ENCODE results near the gene RASL10A.

Gene RASL10A

GRCh38 chr22:29299136-29299900, 16.2 kb downstream of the RASL10A start:
- H3K4me3 ChIP-seq (ENCODE audit: low read depth, low read length): no peak overlapping the region
- H3K9ac ChIP-seq (ENCODE audit: low read depth, low read length): no peak overlapping the region
- no peaks in the 10 kb centered on the region for H3K4me1 ChIP-seq (ENCODE audit: control insufficient read depth, insufficient read depth, low read length)
- H3K27me3 ChIP-seq (ENCODE audit: control insufficient read depth, insufficient read depth, low read length): no peaks in the 10 kb centered on the region
- no peaks in the 10 kb centered on the region for H3K9me3 ChIP-seq (ENCODE audit: control insufficient read depth, insufficient read depth, low read length)
- H3K36me3 ChIP-seq (ENCODE audit: control insufficient read depth, insufficient read depth, low read length): peaks cover 58% of the 10 kb centered on the region

GRCh38 chr22:29298641-29299040, 16.9 kb downstream of the RASL10A start:
- no peaks in the 10 kb centered on the region for H3K4me1 ChIP-seq (ENCODE audit: control insufficient read depth, insufficient read depth, low read length)
- no peak overlapping the region for H3K4me3 ChIP-seq (ENCODE audit: low read depth, low read length)
- peaks cover 64% of the 10 kb centered on the region for H3K36me3 ChIP-seq (ENCODE audit: control insufficient read depth, insufficient read depth, low read length)
- H3K27me3 ChIP-seq (ENCODE audit: control insufficient read depth, insufficient read depth, low read length): no peaks in the 10 kb centered on the region
- no peaks in the 10 kb centered on the region for H3K9me3 ChIP-seq (ENCODE audit: control insufficient read depth, insufficient read depth, low read length)
- H3K9ac ChIP-seq (ENCODE audit: low read depth, low read length): no peak overlapping the region

- Histone ChIP-seq H3K27me3 (ENCODE audit: control insufficient read depth, insufficient read depth, low read length) (no peaks in the 10 kb centered on the region), H3K36me3 (ENCODE audit: control insufficient read depth, insufficient read depth, low read length) (peaks cover 68% of the 10 kb centered on the region), H3K4me3 (ENCODE audit: low read depth, low read length) (no peak overlapping the region), H3K9me3 (ENCODE audit: control insufficient read depth, insufficient read depth, low read length) (no peaks in the 10 kb centered on the region), H3K4me1 (ENCODE audit: control insufficient read depth, insufficient read depth, low read length) (no peaks in the 10 kb centered on the region), H3K9ac (ENCODE audit: low read depth, low read length) (no peak overlapping the region)
Observed at GRCh38 chr22:29292379-29292778, 23.1 kb downstream of the RASL10A start.

- Histone ChIP-seq H3K4me1 (ENCODE audit: control insufficient read depth, insufficient read depth, low read length) (no peaks in the 10 kb centered on the region), H3K9ac (ENCODE audit: low read depth, low read length) (no peak overlapping the region), H3K4me3 (ENCODE audit: low read depth, low read length) (no peak overlapping the region), H3K36me3 (ENCODE audit: control insufficient read depth, insufficient read depth, low read length) (peaks cover 63% of the 10 kb centered on the region), H3K9me3 (ENCODE audit: control insufficient read depth, insufficient read depth, low read length) (no peaks in the 10 kb centered on the region), H3K27me3 (ENCODE audit: control insufficient read depth, insufficient read depth, low read length) (no peaks in the 10 kb centered on the region)
Observed at GRCh38 chr22:29291215-29291614, 24.3 kb downstream of the RASL10A start.

GRCh38 chr22:29290061-29290460, 25.4 kb downstream of the RASL10A start:
- no peak overlapping the region for H3K9ac ChIP-seq (ENCODE audit: low read depth, low read length)
- H3K27me3 ChIP-seq (ENCODE audit: control insufficient read depth, insufficient read depth, low read length): no peaks in the 10 kb centered on the region
- H3K4me3 ChIP-seq (ENCODE audit: low read depth, low read length): no peak overlapping the region
- H3K9me3 ChIP-seq (ENCODE audit: control insufficient read depth, insufficient read depth, low read length): no peaks in the 10 kb centered on the region
- H3K36me3 ChIP-seq (ENCODE audit: control insufficient read depth, insufficient read depth, low read length): peaks cover 55% of the 10 kb centered on the region
- no peaks in the 10 kb centered on the region for H3K4me1 ChIP-seq (ENCODE audit: control insufficient read depth, insufficient read depth, low read length)

- H3K36me3 ChIP-seq (ENCODE audit: control insufficient read depth, insufficient read depth, low read length): peaks cover 54% of the 10 kb centered on the region
- H3K9ac ChIP-seq (ENCODE audit: low read depth, low read length): no peak overlapping the region
Observed at GRCh38 chr22:29288837-29289236, 26.7 kb downstream of the RASL10A start.

DNA sequence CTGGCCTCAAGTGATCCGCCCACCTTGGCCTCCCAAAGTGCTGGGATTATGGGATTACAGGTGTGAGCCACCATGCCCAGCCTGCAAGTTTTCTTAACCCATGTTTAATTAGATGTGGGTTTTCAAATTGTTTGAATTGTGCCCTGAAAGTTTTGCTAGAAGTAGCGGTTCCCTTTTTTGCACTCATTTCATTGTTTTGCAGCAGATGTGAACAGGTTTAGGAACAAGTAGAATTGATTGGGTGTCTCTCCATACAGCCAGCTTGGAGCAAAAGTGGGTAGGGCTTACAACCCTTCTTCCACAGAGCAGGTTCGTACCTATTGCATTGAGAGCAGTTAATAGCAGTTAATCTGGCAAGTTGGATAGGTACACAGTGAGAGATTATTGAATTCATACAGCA, 31.3 kb downstream of the RASL10A start:
- no peaks in the 10 kb centered on the region for H3K9me3 ChIP-seq (ENCODE audit: control insufficient read depth, insufficient read depth, low read length)
- no peaks in the 10 kb centered on the region for H3K4me1 ChIP-seq (ENCODE audit: control insufficient read depth, insufficient read depth, low read length)
- H3K27me3 ChIP-seq (ENCODE audit: control insufficient read depth, insufficient read depth, low read length): no peaks in the 10 kb centered on the region
- H3K9ac ChIP-seq (ENCODE audit: low read depth, low read length): no peak overlapping the region
- H3K36me3 ChIP-seq (ENCODE audit: control insufficient read depth, insufficient read depth, low read length): peaks cover 54% of the 10 kb centered on the region
- H3K4me3 ChIP-seq (ENCODE audit: low read depth, low read length): no peak overlapping the region

More at GRCh38 chr22:29288837-29289236, 26.7 kb downstream of the RASL10A start:
- H3K27me3 ChIP-seq (ENCODE audit: control insufficient read depth, insufficient read depth, low read length): no peaks in the 10 kb centered on the region
- H3K4me1 ChIP-seq (ENCODE audit: control insufficient read depth, insufficient read depth, low read length): no peaks in the 10 kb centered on the region
- no peak overlapping the region for H3K4me3 ChIP-seq (ENCODE audit: low read depth, low read length)
- no peaks in the 10 kb centered on the region for H3K9me3 ChIP-seq (ENCODE audit: control insufficient read depth, insufficient read depth, low read length)

DNA sequence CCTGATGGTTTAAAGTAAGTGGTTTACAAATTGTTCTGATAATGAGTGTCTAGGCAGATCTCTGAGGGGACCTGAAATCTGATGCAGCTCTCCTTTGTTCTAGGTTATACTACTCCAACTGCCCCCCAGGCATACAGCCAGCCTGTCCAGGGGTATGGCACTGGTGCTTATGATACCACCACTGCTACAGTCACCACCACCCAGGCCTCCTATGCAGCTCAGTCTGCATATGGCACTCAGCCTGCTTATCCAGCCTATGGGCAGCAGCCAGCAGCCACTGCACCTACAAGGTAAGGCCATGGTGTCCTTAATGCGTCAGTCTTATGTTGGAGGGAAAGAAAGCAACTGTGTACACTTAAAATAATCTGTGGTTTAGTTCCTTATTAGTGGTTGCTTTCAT, 37.6 kb downstream of the RASL10A start:
- no peaks in the 10 kb centered on the region for H3K4me1 ChIP-seq (ENCODE audit: control insufficient read depth, insufficient read depth, low read length)
- no peak overlapping the region for H3K4me3 ChIP-seq (ENCODE audit: low read depth, low read length)
- no peaks in the 10 kb centered on the region for H3K9me3 ChIP-seq (ENCODE audit: control insufficient read depth, insufficient read depth, low read length)
- no peaks in the 10 kb centered on the region for H3K27me3 ChIP-seq (ENCODE audit: control insufficient read depth, insufficient read depth, low read length)
- no peak overlapping the region for H3K9ac ChIP-seq (ENCODE audit: low read depth, low read length)
- peaks cover 45% of the 10 kb centered on the region for H3K36me3 ChIP-seq (ENCODE audit: control insufficient read depth, insufficient read depth, low read length)

- Histone ChIP-seq H3K9ac (ENCODE audit: low read depth, low read length) (no peak overlapping the region), H3K36me3 (ENCODE audit: control insufficient read depth, insufficient read depth, low read length) (peaks cover 33% of the 10 kb centered on the region), H3K9me3 (ENCODE audit: control insufficient read depth, insufficient read depth, low read length) (no peaks in the 10 kb centered on the region)
Observed at GRCh38 chr22:29275819-29276565, 39.5 kb downstream of the RASL10A start.

GRCh38 chr22:29275167-29275566, 40.3 kb downstream of the RASL10A start:
- no peak overlapping the region for H3K9ac ChIP-seq (ENCODE audit: low read depth, low read length)
- H3K4me1 ChIP-seq (ENCODE audit: control insufficient read depth, insufficient read depth, low read length): peaks cover 7% of the 10 kb centered on the region
- no peaks in the 10 kb centered on the region for H3K9me3 ChIP-seq (ENCODE audit: control insufficient read depth, insufficient read depth, low read length)
- H3K36me3 ChIP-seq (ENCODE audit: control insufficient read depth, insufficient read depth, low read length): peaks cover 31% of the 10 kb centered on the region
- H3K4me3 ChIP-seq (ENCODE audit: low read depth, low read length): no peak overlapping the region
- no peaks in the 10 kb centered on the region for H3K27me3 ChIP-seq (ENCODE audit: control insufficient read depth, insufficient read depth, low read length)

More at GRCh38 chr22:29275819-29276565, 39.5 kb downstream of the RASL10A start:
- Histone ChIP-seq H3K27me3 (ENCODE audit: control insufficient read depth, insufficient read depth, low read length) (no peaks in the 10 kb centered on the region), H3K4me1 (ENCODE audit: control insufficient read depth, insufficient read depth, low read length) (no peaks in the 10 kb centered on the region), H3K4me3 (ENCODE audit: low read depth, low read length) (no peak overlapping the region)

- peaks cover 10% of the 10 kb centered on the region for H3K4me1 ChIP-seq (ENCODE audit: control insufficient read depth, insufficient read depth, low read length)
- H3K36me3 ChIP-seq (ENCODE audit: control insufficient read depth, insufficient read depth, low read length): peaks cover 19% of the 10 kb centered on the region
- no peak overlapping the region for H3K4me3 ChIP-seq (ENCODE audit: low read depth, low read length)
- no peaks in the 10 kb centered on the region for H3K27me3 ChIP-seq (ENCODE audit: control insufficient read depth, insufficient read depth, low read length)
- H3K9ac ChIP-seq (ENCODE audit: low read depth, low read length): no peak overlapping the region
- no peaks in the 10 kb centered on the region for H3K9me3 ChIP-seq (ENCODE audit: control insufficient read depth, insufficient read depth, low read length)
Observed at GRCh38 chr22:29272624-29273023, 42.9 kb downstream of the RASL10A start.

Measured in iPS-15b (cell line).